GM12872 (cell line): ENCODE data around the gene POLD2.
A peak's percentile ranks its signal among the peaks of the same experiment; 100 is the strongest.

Source experiments
- TF ChIP-seq, protein P1 (sequence below): IDR thresholded peaks from 3 replicates; pipeline ENCODE4 v1.5.1; 2011; ENCODE audit warnings: low read depth, mild to moderate bottlenecking, low read length, moderate library complexity; ENCODE audit not compliant: insufficient read depth

POLD2 gene

DNA sequence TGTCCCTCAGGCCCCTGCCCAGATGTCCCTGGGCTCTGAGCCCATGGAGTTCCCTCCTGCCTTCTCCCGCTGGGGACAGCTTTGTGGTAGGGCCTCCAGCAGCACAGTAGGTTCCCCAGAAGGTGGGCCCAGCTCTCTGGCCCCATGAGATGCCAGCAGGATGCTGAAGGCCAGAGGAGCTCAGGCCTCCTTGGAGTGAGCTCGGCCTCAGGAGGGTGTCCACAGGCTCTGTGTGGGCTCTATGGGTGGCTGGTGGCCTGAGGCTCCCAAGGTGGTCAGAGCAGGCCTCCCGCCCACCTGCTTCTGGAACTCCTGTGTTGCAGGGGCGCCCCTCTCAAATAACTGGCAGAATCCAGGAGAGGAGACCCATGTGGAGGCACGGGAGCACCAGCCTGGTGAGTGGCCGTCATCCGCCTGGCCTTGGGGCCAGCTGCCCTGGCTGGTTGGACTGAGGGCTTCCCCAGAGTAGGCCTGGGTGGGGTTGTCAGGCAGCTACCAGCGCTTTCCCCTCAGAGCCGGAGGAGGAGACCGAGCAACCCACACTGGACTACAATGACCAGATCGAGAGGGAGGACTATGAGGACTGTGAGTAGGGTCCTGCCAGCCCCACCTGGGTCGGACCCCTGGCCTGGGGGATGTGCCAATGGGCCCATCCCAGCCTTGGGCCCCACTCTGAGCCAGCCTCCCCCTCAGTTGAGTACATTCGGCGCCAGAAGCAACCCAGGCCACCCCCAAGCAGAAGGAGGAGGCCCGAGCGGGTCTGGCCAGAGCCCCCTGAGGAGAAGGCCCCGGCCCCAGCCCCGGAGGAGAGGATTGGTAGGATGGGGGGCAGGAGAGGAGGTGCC, 16.0 kb downstream of the POLD2 start:
- TF ChIP-seq, protein P1, sequence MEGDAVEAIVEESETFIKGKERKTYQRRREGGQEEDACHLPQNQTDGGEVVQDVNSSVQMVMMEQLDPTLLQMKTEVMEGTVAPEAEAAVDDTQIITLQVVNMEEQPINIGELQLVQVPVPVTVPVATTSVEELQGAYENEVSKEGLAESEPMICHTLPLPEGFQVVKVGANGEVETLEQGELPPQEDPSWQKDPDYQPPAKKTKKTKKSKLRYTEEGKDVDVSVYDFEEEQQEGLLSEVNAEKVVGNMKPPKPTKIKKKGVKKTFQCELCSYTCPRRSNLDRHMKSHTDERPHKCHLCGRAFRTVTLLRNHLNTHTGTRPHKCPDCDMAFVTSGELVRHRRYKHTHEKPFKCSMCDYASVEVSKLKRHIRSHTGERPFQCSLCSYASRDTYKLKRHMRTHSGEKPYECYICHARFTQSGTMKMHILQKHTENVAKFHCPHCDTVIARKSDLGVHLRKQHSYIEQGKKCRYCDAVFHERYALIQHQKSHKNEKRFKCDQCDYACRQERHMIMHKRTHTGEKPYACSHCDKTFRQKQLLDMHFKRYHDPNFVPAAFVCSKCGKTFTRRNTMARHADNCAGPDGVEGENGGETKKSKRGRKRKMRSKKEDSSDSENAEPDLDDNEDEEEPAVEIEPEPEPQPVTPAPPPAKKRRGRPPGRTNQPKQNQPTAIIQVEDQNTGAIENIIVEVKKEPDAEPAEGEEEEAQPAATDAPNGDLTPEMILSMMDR: no peak

DNA sequence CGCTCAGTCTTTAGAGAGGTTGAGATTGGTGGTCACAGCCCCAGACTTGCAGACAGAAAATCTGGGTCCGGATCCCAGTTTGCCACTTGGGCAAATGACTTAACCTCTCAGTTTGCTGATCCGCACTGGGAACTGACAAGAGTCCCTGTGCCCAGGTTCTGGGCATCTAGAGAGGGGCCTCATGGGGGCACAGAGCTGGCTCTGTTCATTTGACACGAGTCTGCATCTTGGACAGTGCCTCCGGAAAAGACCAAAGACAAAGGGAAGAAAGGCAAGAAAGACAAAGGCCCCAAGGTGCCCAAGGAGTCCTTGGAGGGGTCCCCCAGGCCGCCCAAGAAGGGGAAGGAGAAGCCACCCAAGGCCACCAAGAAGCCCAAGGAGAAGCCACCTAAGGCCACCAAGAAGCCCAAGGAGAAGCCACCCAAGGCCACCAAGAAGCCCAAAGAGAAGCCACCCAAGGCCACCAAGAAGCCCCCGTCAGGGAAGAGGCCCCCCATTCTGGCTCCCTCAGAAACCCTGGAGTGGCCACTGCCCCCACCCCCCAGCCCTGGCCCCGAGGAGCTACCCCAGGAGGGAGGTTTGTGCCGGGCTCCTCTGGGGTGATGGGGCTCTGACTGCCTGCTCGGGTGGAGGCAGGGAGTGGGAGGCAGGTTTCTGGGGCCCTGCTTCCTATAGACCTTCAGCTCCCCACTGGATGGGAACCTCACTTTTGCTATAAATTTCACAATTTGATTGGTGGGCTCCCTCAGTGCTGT, 16.9 kb downstream of the POLD2 start:
- TF ChIP-seq, protein P1: no peak

DNA sequence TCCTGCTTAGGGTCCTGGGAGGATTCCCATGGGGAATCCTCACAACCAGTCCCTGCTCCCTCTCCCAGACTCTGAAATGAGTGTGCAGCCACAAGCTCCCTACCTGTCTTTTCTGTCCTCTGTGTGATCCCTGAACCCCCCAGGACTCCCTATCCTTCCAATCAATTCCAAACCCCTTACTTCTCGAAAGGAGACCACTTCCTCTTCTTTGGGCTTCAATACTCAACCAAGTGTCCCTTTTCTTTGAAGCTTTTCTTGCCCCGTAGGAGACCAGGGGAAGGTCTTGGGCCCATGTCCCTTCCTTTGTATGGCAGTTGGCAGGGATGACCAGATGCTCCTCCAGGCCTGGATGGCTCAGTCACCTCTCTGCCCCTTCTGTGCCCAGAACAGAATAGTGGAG, 17.5 kb downstream of the POLD2 start:
- TF ChIP-seq, protein P1: no peak

DNA sequence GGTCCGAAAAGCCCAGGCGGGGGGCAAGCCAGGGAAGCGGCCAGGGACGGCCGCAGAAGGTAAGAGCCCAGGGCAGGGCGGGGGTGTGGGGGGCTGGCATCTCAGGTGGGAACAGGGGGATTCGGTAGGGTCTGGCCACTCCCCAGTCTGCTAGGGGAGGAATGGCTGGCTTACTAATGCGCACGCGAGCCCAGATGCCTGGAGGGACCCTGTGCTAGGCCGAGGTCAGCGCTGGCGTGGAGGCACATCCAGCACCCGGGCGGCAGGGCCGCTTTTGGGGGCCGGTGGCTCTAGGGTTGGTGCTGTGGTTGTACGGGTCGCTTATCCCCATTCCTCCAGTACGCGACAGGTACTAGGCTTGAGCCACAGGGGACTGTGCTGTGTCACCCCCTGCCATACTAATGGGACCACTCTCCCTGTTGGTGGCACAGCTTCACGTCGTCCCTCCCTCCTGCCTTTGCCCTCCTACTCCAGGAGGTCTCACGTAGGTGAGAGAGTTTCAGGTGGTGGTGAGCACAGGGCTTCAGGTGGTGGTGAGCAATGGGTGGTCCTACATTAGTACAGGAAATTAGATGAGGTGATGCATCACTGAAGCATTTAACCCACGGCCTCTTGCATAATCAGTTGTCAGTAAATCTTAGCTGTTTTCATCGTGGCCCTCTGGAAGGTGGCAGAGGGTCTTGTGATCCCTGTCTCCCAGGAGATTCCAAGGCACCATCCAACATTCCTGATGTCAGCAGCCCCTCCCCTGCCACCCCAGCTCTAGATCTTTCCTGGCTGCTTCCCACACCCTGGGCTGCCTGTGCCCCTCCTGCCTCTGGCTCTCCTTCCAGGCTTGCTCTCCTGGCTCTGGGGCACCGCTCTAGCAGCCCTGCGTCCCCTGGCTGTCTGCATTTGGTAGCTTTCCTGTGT, 18.2 kb downstream of the POLD2 start:
- TF ChIP-seq, protein P1: 0 out of 3 replicates have a peak, but pooled peaks have one; percentile 0

DNA sequence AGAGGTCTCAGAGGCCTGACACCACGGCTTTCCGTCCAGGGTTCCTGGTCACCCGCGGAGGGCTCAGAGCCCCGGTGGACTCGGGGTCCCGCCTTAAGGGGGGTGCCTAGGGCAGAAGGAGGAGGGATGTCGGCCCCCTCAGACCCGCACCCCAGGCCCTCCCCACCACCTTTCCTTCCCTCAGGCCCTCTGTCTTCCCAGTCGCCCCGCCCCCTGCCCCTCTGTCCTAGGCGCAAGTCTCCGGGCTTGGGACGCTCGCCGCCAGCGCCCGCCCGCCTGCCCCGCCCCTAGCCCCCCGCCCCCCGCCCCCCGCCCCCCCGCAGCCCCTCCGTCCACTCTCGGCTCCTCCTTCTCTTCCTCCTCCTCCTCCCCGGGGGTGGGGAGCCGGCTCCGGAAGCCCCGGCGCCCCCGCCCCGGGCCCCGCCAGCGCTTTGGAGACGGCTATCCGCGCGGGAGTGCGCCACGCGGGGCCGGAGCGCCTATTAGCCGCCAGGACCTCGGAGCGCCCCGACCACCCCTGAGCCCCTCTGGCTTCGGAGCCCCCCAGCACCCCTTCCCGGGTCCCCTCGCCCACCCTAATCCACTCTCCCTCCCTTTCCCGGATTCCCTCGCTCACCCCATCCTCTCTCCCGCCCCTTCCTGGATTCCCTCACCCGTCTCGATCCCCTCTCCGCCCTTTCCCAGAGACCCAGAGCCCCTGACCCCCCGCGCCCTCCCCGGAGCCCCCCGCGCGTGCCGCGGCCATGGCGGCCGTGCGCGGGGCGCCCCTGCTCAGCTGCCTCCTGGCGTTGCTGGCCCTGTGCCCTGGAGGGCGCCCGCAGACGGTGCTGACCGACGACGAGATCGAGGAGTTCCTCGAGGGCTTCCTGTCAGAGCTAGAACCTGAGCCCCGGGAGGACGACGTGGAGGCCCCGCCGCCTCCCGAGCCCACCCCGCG, 19.2 kb downstream of the POLD2 start, which contains the start of gene AEBP1:
Gene AEBP1 (plus strand): TSS at position 423 of the 937 bp plus-strand sequence. CDS start 321 bp downstream, at position 744.
- TF ChIP-seq, protein P1: 0 out of 3 replicates have a peak, but pooled peaks have one; percentile 5

DNA sequence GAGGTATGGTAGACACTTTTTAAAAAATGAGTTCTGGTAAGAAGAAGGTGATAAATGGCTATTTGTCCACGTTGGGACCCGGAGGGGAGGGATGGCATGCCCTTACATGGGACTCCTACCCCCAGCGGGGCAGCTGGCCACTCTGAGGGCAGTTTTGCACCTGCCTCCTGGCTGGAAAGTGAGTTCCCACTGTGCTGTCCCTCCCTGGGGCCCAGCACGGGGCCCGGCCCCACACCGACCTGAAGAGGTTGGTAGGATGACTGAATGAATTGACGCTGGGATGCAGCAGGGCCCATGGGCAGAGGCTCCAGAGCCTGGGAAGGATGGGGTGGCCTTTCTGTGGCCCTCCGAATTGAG, 19.8 kb downstream of the POLD2 start:
- TF ChIP-seq, protein P1: no peak
